K562 (cell line): Measurements from ENCODE around the gene CHRNE. TPM values are rescaled to one million over a fixed set of nuclear protein-coding genes. Genes with fewer than 3 reads are reported as not detected.

Experiments used
- ATAC-seq: fragments of 200-7000 bp; cut with Tn5 transposase; 3 replicates; pipeline ENCODE4 v1.9.1; 2020; ENCODE audit warnings: moderate library complexity
- BruUV-seq: library from RNA; stranded (reverse); fragments of 400-500 nt; replicated peaks from 2 replicates; lab custom pipeline; 2021; lab: Mats Ljungman, UMichigan
- CTCF ChIA-PET: fragments of 300-600 bp; formaldehyde crosslinking; extraction: SDS; loops from one replicate; lab custom pipeline; 2021; ENCODE audit warnings: low intra/inter-chr PET ratio; lab: Yijun Ruan, JAX
- POLR2A ChIA-PET: fragments of 300-600, 350-650 bp; sonication (Branson Sonifier 250); formaldehyde crosslinking; extraction: SDS; loops from one replicate; lab custom pipeline; 2021; ENCODE audit warnings: antibody characterized with exemption, inconsistent platforms; lab: Yijun Ruan, JAX
- DNase-seq, 4 experiments: peaks; one replicate each; pipeline versions ENCODE4 v3.0.0 to v3.0.0-alpha.2; 2011 to 2018; ENCODE audit warnings: low spot score in 3 of 4, mixed read lengths in 3 of 4; ENCODE audit errors: extremely low read depth in 1 of 4
- FAIRE-seq: peaks from 2 replicates; lab custom pipeline; 2011; peaks lifted over from hg19 to GRCh38; lab: Jason Lieb, UNC
- H2AFZ ChIP-seq: 2 replicates; pipeline ENCODE4 v1.6.0; 2011; ENCODE audit warnings: low read depth, low read length, control low read depth, inconsistent platforms
- H3K27ac ChIP-seq: fragments of 200-600 bp; 3 replicates; pipeline ENCODE4 v1.8.0; 2011; ENCODE audit warnings: low read depth, mild to moderate bottlenecking, control low read depth, inconsistent platforms, low read length, moderate library complexity, mixed read lengths; ENCODE audit errors: extremely low read depth
- H3K27me3 ChIP-seq, 2 experiments: fragments of 300-600 bp in 1 of 2; 2 replicates in 1 of 2; 3 replicates in 1 of 2; pipeline versions ENCODE4 v1.6.0 to v1.8.0; 2011; ENCODE audit warnings: inconsistent platforms in 2 of 2, low read length in 2 of 2, mild to moderate bottlenecking in 1 of 2, mixed read lengths in 1 of 2, moderate library complexity in 1 of 2; ENCODE audit not compliant: control insufficient read depth in 2 of 2, insufficient read depth in 2 of 2
- H3K36me3 ChIP-seq: fragments of 300-600 bp; 3 replicates; pipeline ENCODE4 v1.8.0; 2011; ENCODE audit warnings: mild to moderate bottlenecking, low read length, inconsistent platforms; ENCODE audit not compliant: control insufficient read depth, insufficient read depth
- H3K4me1 ChIP-seq, 2 experiments: fragments of 200-600 bp in 1 of 2; replicated peaks in 1 of 2; 2 replicates in 1 of 2; 3 replicates in 1 of 2; pipeline versions ENCODE4 v1.5.1 to v1.8.0; 2011; ENCODE audit warnings: inconsistent platforms in 2 of 2, low read length in 2 of 2, mild to moderate bottlenecking in 1 of 2, mixed read lengths in 1 of 2, moderate library complexity in 1 of 2; ENCODE audit not compliant: control insufficient read depth in 2 of 2, insufficient read depth in 2 of 2
- H3K4me2 ChIP-seq: 2 replicates; pipeline ENCODE4 v1.6.1; 2011; ENCODE audit warnings: low read length, control low read depth, inconsistent platforms, mixed read lengths; ENCODE audit not compliant: insufficient read depth
- H3K4me3 ChIP-seq: fragments of 200-600 bp; sonication (generic), shearing (Covaris generic); 2 replicates; pipeline ENCODE4 v1.5.1; 2016; ENCODE audit warnings: control low read depth, inconsistent platforms
- H3K79me2 ChIP-seq: fragments of 200-600 bp; 3 replicates; pipeline ENCODE4 v1.8.0; 2011; ENCODE audit warnings: low read length, inconsistent platforms; ENCODE audit not compliant: control insufficient read depth, insufficient read depth
- H3K9ac ChIP-seq, 2 experiments: 2 replicates each; pipeline versions ENCODE4 v1.6.0 to v1.6.1; 2011; ENCODE audit warnings: low read depth in 2 of 2, low read length in 2 of 2, control low read depth in 1 of 2, inconsistent platforms in 1 of 2, mild to moderate bottlenecking in 1 of 2, mixed read lengths in 1 of 2; ENCODE audit not compliant: insufficient read depth in 1 of 2
- H3K9me1 ChIP-seq: one replicate; pipeline ENCODE4 v1.6.0; 2011; ENCODE audit warnings: inconsistent platforms, mild to moderate bottlenecking, low read length, moderate library complexity; ENCODE audit not compliant: control insufficient read depth, insufficient read depth
- H3K9me3 ChIP-seq: replicated peaks from 2 replicates; pipeline ENCODE4 v1.5.1; 2011; ENCODE audit warnings: low read depth, low read length, inconsistent platforms; ENCODE audit not compliant: control insufficient read depth, insufficient read depth
- H4K20me1 ChIP-seq: replicated peaks from 2 replicates; pipeline ENCODE4 v1.6.1; 2011; ENCODE audit warnings: low read length, inconsistent platforms, mixed read lengths; ENCODE audit not compliant: control insufficient read depth, insufficient read depth
- BHLHE40 ChIP-seq: IDR thresholded peaks from 2 replicates; pipeline ENCODE4 v1.6.1; 2011; ENCODE audit warnings: low read length, improper control_type of control experiment
- CBX3 ChIP-seq, 2 experiments: IDR thresholded peaks; 1 replicate in 1 of 2; 2 replicates in 1 of 2; pipeline ENCODE4 v1.6.1; 2012; ENCODE audit warnings: inconsistent platforms in 2 of 2, low read length in 2 of 2, borderline replicate concordance in 1 of 2, control low read depth in 1 of 2
- HINFP ChIP-seq: fragments of 450-650 bp; conservative IDR thresholded peaks from 2 replicates; pipeline ENCODE4 v1.6.1; 2016; ENCODE audit warnings: missing genetic modification characterization, low read depth, mild to moderate bottlenecking, control low read depth, missing compliant biosample characterization
- HOMEZ ChIP-seq: fragments of 250-450 bp; sonication (Bioruptor Pico); IDR thresholded peaks from 2 replicates; pipeline ENCODE4 v1.4.0; 2020; ENCODE audit warnings: mild to moderate bottlenecking, moderate library complexity
- MYC ChIP-seq, 2 experiments: fragments of 250-450 bp in 1 of 2; sonication (Bioruptor Pico) in 1 of 2; IDR thresholded peaks; 2 replicates each; pipeline versions ENCODE4 v1.5.1 to v1.6.1; 2012 to 2021; ENCODE audit warnings: low read depth in 2 of 2, borderline replicate concordance in 1 of 2, improper control_type of control experiment in 1 of 2, low read length in 1 of 2, mild to moderate bottlenecking in 1 of 2, moderate library complexity in 1 of 2
- POLR2AphosphoS5 ChIP-seq: IDR thresholded peaks from 2 replicates; pipeline ENCODE4 v1.6.1; 2011; ENCODE audit warnings: mild to moderate bottlenecking, low read depth, low read length, moderate library complexity; ENCODE audit not compliant: control insufficient read depth, insufficient read depth
- TSHZ1 ChIP-seq: fragments of 250-450 bp; sonication (Bioruptor Pico); IDR thresholded peaks from 2 replicates; pipeline ENCODE4 v1.4.0; 2020; ENCODE audit warnings: mild to moderate bottlenecking, moderate library complexity
- WGBS: fragments of 100-300 bp; shearing (Covaris generic); methylation state at CpG from one replicate; pipeline ENCODE4 v1.1.6; 2016; ENCODE audit warnings: low coverage, mixed read lengths; ENCODE audit not compliant: insufficient coverage; ENCODE audit errors: missing lambda C conversion rate; 5-methylcytosine and 5-hydroxymethylcytosine counted together
- in situ Hi-C: fragments of 300-500 bp; cut with MboI; formaldehyde crosslinking; loops from 4 replicates; pipeline ENCODE4 v1.15.0; 2018; ENCODE audit warnings: inconsistent platforms, mixed read lengths
- intact Hi-C: fragments of 100-400 bp; cut with micrococcal nuclease; formaldehyde crosslinking; loops from 2 replicates; pipeline ENCODE4 v1.14.2; 2022
- polyA plus RNA-seq, 8 experiments: library from polyadenylated mRNA; depleted of rRNA in 4 of 8; stranded (reverse) in 5 of 8; unstranded in 3 of 8; fragments of >200 nt; fragmentation: Nextera tagmentation in 2 of 8; fragmentation: Illumina TruSeq in 1 of 8; extraction: Ambion mirVana in 2 of 8; extraction: Trizol in 1 of 8; gene quantifications; 2 replicates each; pipeline versions ENCODE4 v1.2.1 to v1.2.3, GENCODE V29; 2011 to 2014; ENCODE audit warnings: inconsistent platforms in 1 of 8, missing spikeins in 1 of 8
- total RNA-seq, 7 experiments: library from RNA; depleted of rRNA in 6 of 7; stranded (reverse); fragments of >200 nt in 6 of 7; fragmentation: Illumina TruSeq in 2 of 7; extraction: Trizol in 2 of 7; gene quantifications; 2 replicates each; pipeline versions ENCODE4 v1.2.1 to v1.2.3, GENCODE V29; 2011 to 2021; ENCODE audit warnings: low replicate concordance in 1 of 7

CHRNE gene
- total and polyA plus RNA-seq, 9 of the 15 experiments (the other 6 are each of a cell fraction or from before 2014, with no cell fraction given) = not detected

- peaks cover 34% of the 10 kb centered on the region for H3K36me3 ChIP-seq
- ATAC-seq (peak; percentile 28), FAIRE-seq (no peak), DNase-seq (peak; percentile 28 to 84 (median 84))
- in situ Hi-C loops = no loop called here
- H4K20me1 ChIP-seq = peaks cover 22% of the 10 kb centered on the region
- peak overlapping the region; percentile 97 for H3K4me3 ChIP-seq
- H3K4me1 ChIP-seq = peaks cover 32 to 55% of the 10 kb centered on the region in 2 experiments
- peak overlapping the region; percentile 98 for H3K27ac ChIP-seq
- intact Hi-C loops = no loop called here
- peak overlapping the region; percentile 89 to 90 for H3K9ac ChIP-seq
- no peaks in the 10 kb centered on the region for H3K9me3 ChIP-seq
- peak overlapping the region; percentile 55; the same call in 1 of the 2 replicates for H2AFZ ChIP-seq
- WGBS = 0% methylated on average over 7 of the region's 75 CpGs
- ChIA-PET POLR2A (interaction anchor here (0.6 to 4.7 kb wide), 6 partner anchors 9 to 699 kb away, joined by 3 to 38 read pairs (median 3); partner anchors contain the start of genes CAMTA2, RNF167, SLC25A11 and SPAG7), CTCF (no interaction called here)
- BruUV-seq = no TSS peak
- H3K4me2 ChIP-seq = peak overlapping the region; percentile 93
- no peaks in the 10 kb centered on the region for H3K27me3 ChIP-seq
- peaks cover 58% of the 10 kb centered on the region for H3K79me2 ChIP-seq
- H3K9me1 ChIP-seq = no peaks in the 10 kb centered on the region
- TF ChIP-seq HOMEZ (CRISPR knock-in tag) (0 out of 2 replicates have a peak, but pooled peaks have one; percentile 25), POLR2AphosphoS5 (no peak), TSHZ1 (CRISPR knock-in tag) (no peak), HINFP (no peak), BHLHE40 (peak; percentile 69), CBX3 (IDR thresholded peaks at IDR 0.05; ENCODE audit: borderline replicate concordance in 1 of 2, low read length in 2 of 2) (no peak), MYC (IDR thresholded peaks at IDR 0.05; ENCODE audit: low read depth, low read length) (peak; percentile 90), MYC (CRISPR knock-in tag; IDR thresholded peaks at IDR 0.05; ENCODE audit: borderline replicate concordance, low read depth) (no peak)
Observed at GRCh38 chr17:4949321-4950074, 46.6 kb upstream of the CHRNE start.
